Endothelial cell (in vitro differentiated cells): ENCODE measurements around the gene PGA5. TPM values are rescaled to one million over a fixed set of nuclear protein-coding genes. Genes with fewer than 3 reads are reported as not detected.

ENCODE experiments used
- DNase-seq: peaks from one replicate; pipeline ENCODE4 v3.0.0; 2021; ENCODE audit warnings: low spot score
- H3K27ac Mint-ChIP-seq: one replicate; pipeline ENCODE4 v1.8.0; 2021; ENCODE audit warnings: mixed read lengths, inconsistent platforms; ENCODE audit not compliant: unreplicated experiment
- H3K27me3 Mint-ChIP-seq: one replicate; pipeline ENCODE4 v1.8.0; 2021; ENCODE audit warnings: mild to moderate bottlenecking, moderate library complexity, mixed read lengths, inconsistent platforms; ENCODE audit not compliant: unreplicated experiment
- H3K36me3 Mint-ChIP-seq: one replicate; pipeline ENCODE4 v1.8.0; 2021; ENCODE audit warnings: mild to moderate bottlenecking, low read depth, mixed read lengths, inconsistent platforms; ENCODE audit not compliant: unreplicated experiment
- H3K4me1 Mint-ChIP-seq: one replicate; pipeline ENCODE4 v1.8.0; 2021; ENCODE audit warnings: mild to moderate bottlenecking, mixed read lengths, inconsistent platforms; ENCODE audit not compliant: unreplicated experiment
- H3K4me3 Mint-ChIP-seq: one replicate; pipeline ENCODE4 v1.8.0; 2021; ENCODE audit warnings: mild to moderate bottlenecking, mixed read lengths, inconsistent platforms; ENCODE audit not compliant: unreplicated experiment
- H3K9me3 Mint-ChIP-seq: one replicate; pipeline ENCODE4 v1.8.0; 2021; ENCODE audit warnings: mixed read lengths, inconsistent platforms; ENCODE audit not compliant: unreplicated experiment
- total RNA-seq: library from RNA; stranded (reverse); fragmentation: NEBNext Ultra II Directional; extraction: Animal tissue kit (Norgen Biotek cat#: 25700); gene quantifications from one replicate; pipeline ENCODE4 v1.2.1, GENCODE V29; 2021; ENCODE audit not compliant: unreplicated experiment
- TF ChIP-seq, protein P1 (sequence below): fragments of 200-600 bp; sonication (generic); IDR thresholded peaks from one replicate; pipeline ENCODE4 v1.5.0; 2021; ENCODE audit warnings: antibody characterized with exemption; ENCODE audit not compliant: unreplicated experiment

Gene PGA5
- total RNA-seq, 1 donor from 2014 or later = 1.2 TPM

DNA sequence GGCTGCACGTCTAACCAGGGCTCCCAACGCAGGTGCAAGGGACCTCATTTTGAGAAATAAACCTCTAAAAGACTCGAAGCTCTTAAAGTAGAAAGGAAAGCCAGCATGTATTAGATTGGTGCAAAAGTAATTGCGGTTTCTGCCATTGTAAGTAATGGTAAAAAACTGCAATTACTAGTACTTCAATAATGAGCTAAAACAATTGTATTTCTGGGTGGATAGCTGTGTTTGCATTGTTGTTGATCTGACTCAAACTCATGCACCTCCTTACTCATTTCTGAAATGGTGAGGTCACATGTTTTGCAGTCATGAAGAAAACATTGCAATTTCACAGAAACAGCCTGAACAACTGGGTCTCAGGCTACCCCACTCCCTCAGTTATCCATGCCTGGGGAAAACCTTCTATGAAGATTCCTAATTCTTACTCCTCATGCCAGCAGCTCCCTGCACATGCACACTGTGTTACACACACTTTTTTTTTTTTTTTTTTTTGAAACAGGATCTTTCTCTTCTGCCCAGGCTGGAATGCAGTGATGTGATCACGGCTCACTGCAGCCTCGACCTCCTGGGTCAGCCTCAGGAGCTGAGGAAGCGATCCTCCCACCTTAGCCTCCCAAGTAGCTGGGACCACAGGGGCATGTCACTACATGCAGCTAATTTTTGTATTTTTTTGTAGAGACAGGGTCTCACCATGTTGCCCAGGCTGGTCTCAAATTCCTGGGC lies 29.5 kb downstream of the PGA5 start:
- H3K9me3 Mint-ChIP-seq = no peaks in the 10 kb centered on the region

DNA sequence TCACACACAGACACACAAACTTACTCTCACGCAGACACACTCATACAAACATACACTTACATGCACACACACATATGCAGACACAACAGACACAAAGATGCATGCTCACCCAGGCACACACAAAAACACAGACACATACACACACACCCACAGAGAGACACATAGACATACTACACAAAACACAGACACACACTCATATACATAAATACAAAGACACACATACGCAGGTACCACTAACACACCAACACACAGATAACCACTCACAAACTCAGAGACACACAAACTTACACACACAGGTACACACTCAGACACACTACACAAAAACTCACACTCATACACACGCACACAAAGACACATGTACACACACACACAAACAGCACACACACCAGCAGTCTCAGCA lies 31.8 kb downstream of the PGA5 start:
- no peak overlapping the region for H3K27ac Mint-ChIP-seq
- no peak for DNase-seq
- no peaks in the 10 kb centered on the region for H3K9me3 Mint-ChIP-seq
- peaks cover 3% of the 10 kb centered on the region for H3K27me3 Mint-ChIP-seq
- H3K4me3 Mint-ChIP-seq = no peak overlapping the region
- H3K36me3 Mint-ChIP-seq = peaks cover 7% of the 10 kb centered on the region
- TF ChIP-seq, protein P1, sequence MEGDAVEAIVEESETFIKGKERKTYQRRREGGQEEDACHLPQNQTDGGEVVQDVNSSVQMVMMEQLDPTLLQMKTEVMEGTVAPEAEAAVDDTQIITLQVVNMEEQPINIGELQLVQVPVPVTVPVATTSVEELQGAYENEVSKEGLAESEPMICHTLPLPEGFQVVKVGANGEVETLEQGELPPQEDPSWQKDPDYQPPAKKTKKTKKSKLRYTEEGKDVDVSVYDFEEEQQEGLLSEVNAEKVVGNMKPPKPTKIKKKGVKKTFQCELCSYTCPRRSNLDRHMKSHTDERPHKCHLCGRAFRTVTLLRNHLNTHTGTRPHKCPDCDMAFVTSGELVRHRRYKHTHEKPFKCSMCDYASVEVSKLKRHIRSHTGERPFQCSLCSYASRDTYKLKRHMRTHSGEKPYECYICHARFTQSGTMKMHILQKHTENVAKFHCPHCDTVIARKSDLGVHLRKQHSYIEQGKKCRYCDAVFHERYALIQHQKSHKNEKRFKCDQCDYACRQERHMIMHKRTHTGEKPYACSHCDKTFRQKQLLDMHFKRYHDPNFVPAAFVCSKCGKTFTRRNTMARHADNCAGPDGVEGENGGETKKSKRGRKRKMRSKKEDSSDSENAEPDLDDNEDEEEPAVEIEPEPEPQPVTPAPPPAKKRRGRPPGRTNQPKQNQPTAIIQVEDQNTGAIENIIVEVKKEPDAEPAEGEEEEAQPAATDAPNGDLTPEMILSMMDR = no peak
- H3K4me1 Mint-ChIP-seq = peaks cover under 1% of the 10 kb centered on the region

More for the DNA sequence above, 29.5 kb downstream of the PGA5 start:
- TF ChIP-seq, protein P1 = no peak
- DNase-seq = no peak
- H3K4me3 Mint-ChIP-seq = no peak overlapping the region
- H3K27ac Mint-ChIP-seq = no peak overlapping the region
- peaks cover 12% of the 10 kb centered on the region for H3K36me3 Mint-ChIP-seq
- no peaks in the 10 kb centered on the region for H3K4me1 Mint-ChIP-seq
- peaks cover 5% of the 10 kb centered on the region for H3K27me3 Mint-ChIP-seq

DNA sequence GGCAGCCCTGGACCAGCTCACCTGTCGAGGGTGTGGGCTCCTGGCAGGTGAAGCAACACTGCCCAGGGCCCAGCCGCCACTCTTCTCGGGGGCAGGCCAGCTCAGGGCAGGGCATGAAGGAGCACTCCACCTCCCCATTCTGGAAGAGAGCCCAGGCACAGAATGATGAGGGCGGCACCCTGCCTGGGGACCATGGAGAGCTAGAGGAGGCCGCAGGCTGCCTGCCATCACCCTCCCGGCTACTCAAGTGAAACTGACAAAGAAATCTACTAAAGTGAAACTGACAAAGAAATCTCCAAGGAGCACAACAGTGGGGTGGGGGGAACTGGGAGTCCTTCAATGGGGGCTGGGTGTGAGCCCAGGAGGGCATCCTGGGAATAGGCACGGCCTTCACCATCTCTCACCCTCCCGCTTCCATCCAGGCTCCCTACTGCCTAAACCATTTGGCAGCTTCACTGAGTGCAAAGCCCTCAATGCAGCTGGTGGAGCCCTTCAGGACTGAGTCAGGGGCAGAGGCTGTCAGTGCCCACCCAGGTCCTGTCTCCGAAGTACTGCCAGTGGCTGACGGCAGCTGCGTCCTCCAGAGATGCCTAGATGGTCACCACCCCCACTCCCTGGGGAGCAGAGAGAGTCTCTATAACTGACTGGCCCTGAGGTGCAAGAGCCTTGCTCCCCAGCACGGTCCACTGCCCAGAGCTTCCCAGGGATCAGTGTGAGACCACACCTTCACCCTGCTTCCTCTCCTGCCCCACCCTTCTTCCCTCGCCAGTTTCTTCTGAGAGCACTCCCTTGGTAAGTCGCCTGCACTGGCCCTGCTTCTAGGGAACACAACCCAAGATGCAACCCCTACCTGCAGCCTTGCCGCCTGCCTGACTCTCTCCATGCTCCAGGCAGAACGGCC lies 32.5 kb downstream of the PGA5 start:
- Mint-ChIP-seq H3K4me3 (no peak overlapping the region), H3K27ac (no peak overlapping the region), H3K4me1 (peaks cover 5% of the 10 kb centered on the region), H3K36me3 (peaks cover 11% of the 10 kb centered on the region), H3K9me3 (no peaks in the 10 kb centered on the region), H3K27me3 (peaks cover 2% of the 10 kb centered on the region)
- TF ChIP-seq, protein P1 = no peak
- DNase-seq = no peak

DNA sequence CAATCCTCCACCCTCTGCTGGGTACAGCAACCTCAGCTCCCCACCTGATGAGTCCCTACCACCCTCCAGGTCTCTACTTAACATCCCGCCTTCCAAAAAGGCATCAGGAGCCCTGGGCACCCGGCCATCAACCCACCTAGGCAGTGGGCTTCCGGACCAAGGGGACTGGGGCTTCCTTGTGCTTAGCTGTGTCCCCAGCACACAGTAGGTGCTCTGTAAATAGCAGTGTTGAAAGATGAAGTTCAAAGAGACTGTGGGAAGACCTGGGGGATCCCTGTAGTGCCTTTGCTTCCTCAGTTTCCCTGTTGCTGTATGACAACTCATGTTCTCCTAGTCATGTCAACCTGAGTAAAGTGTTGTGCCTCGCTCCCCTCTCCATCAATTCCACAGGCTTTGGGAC lies 33.1 kb downstream of the PGA5 start:
- Mint-ChIP-seq H3K4me3 (no peak overlapping the region), H3K9me3 (no peaks in the 10 kb centered on the region), H3K27me3 (peaks cover 2% of the 10 kb centered on the region), H3K36me3 (peaks cover 13% of the 10 kb centered on the region), H3K4me1 (peaks cover 5% of the 10 kb centered on the region), H3K27ac (no peak overlapping the region)
- DNase-seq = no peak
- TF ChIP-seq, protein P1 = no peak
